CD4-positive, alpha-beta T cell (primary cell): Measurements from ENCODE around the gene TTLL6. TPM values are rescaled to one million over a fixed set of nuclear protein-coding genes. Genes with fewer than 3 reads are reported as not detected.

Experiments
- ATAC-seq: fragments of 200-7000 bp; cut with Tn5 transposase; one replicate; pipeline ENCODE4 v1.10.0; 2022; ENCODE audit warnings: mild to moderate bottlenecking; ENCODE audit not compliant: poor library complexity
- CTCF ChIA-PET: fragments of 350-600 bp; sonication (Branson Sonifier 250); formaldehyde crosslinking; loops from one replicate; lab custom pipeline; 2021; ENCODE audit warnings: antibody characterized with exemption, inconsistent platforms; lab: Charles Lee
- POLR2A ChIA-PET: fragments of 350-600 bp; sonication (Branson Sonifier 250); formaldehyde crosslinking; loops from one replicate; lab custom pipeline; 2021; ENCODE audit warnings: antibody characterized with exemption, inconsistent platforms; lab: Charles Lee
- DNase-seq, 14 experiments: peaks; one replicate each; pipeline ENCODE4 v3.0.0-alpha.2; 2013 to 2020; ENCODE audit warnings: mixed read lengths in 2 of 14
- H3K27ac ChIP-seq, 2 donors: one replicate each; pipeline versions ENCODE4 v1.5.1 to v1.7.0; 2013; ENCODE audit warnings: low read length in 2 of 2, low read depth in 1 of 2, mild to moderate bottlenecking in 1 of 2
- H3K27me3 ChIP-seq, 2 experiments: 1 replicate in 1 of 2; 2 replicates in 1 of 2; pipeline versions ENCODE4 v1.6.1 to v1.7.0; 2013; ENCODE audit warnings: low read length in 2 of 2, control low read depth in 1 of 2, mild to moderate bottlenecking in 1 of 2, moderate library complexity in 1 of 2; ENCODE audit not compliant: insufficient read depth in 2 of 2, control insufficient read depth in 1 of 2
- H3K36me3 ChIP-seq: one replicate; pipeline ENCODE4 v1.6.1; 2013; ENCODE audit warnings: low read length, control low read depth; ENCODE audit not compliant: insufficient read depth
- H3K4me1 ChIP-seq: one replicate; pipeline ENCODE4 v1.6.1; 2013; ENCODE audit warnings: low read length, control low read depth; ENCODE audit not compliant: insufficient read depth
- H3K4me3 ChIP-seq: one replicate; pipeline ENCODE4 v1.5.1; 2013; ENCODE audit warnings: mild to moderate bottlenecking, low read length, moderate library complexity
- H3K9me3 ChIP-seq, 2 experiments: 1 replicate in 1 of 2; 2 replicates in 1 of 2; pipeline versions ENCODE4 v1.6.1 to v1.7.0; 2013; ENCODE audit warnings: low read length in 2 of 2, mild to moderate bottlenecking in 2 of 2, control low read depth in 1 of 2, moderate library complexity in 1 of 2; ENCODE audit not compliant: control insufficient read depth in 1 of 2, insufficient read depth in 1 of 2
- H3K27ac Mint-ChIP-seq: one replicate; pipeline ENCODE4 v1.8.0; 2020; ENCODE audit warnings: mixed read lengths
- H3K27me3 Mint-ChIP-seq: one replicate; pipeline ENCODE4 v1.8.0; 2021; ENCODE audit warnings: mixed read lengths
- H3K36me3 Mint-ChIP-seq: one replicate; pipeline ENCODE4 v1.8.0; 2021; ENCODE audit warnings: low read depth, mixed read lengths
- H3K4me1 Mint-ChIP-seq: one replicate; pipeline ENCODE4 v1.8.0; 2021; ENCODE audit warnings: low read depth, mixed read lengths
- H3K4me3 Mint-ChIP-seq: one replicate; pipeline ENCODE4 v1.8.0; 2020; ENCODE audit warnings: mild to moderate bottlenecking, mixed read lengths
- H3K9me3 Mint-ChIP-seq: one replicate; pipeline ENCODE4 v1.8.0; 2020; ENCODE audit warnings: mixed read lengths
- CTCF ChIP-seq: fragments of 200-600 bp; IDR thresholded peaks from one replicate; pipeline ENCODE4 v1.8.0; 2022; ENCODE audit warnings: antibody characterized with exemption, mild to moderate bottlenecking
- intact Hi-C, 2 experiments: fragments of 100-400 bp; cut with DNase I in 1 of 2; cut with micrococcal nuclease in 1 of 2; formaldehyde crosslinking; loops; one replicate each; pipeline versions ENCODE4 v1.15.1 to v1.9.0; 2023 to 2025; cut with DNase I, micrococcal nuclease
- polyA plus RNA-seq, 2 donors: library from polyadenylated mRNA; unstranded; fragments of 120-200 nt; gene quantifications; one replicate each; pipeline ENCODE4 v1.2.1, GENCODE V29; 2013
- total RNA-seq, 174 experiments: library from RNA in 2 of 174; stranded (reverse) in 2 of 174; gene quantifications; one replicate each; pipeline ENCODE4 v1.2.3 and lab custom pipeline; 2021 to 2026

The TTLL6 gene
- total RNA-seq = not detected
- polyA plus RNA-seq (2013, experiment 1 of 2) = not detected
- not detected for polyA plus RNA-seq (2013, experiment 2 of 2)
- total RNA-seq (lab: John Stamatoyannopoulos, UW) = 0 to 0.13 (median 0) reads per million in 172 experiments

- Mint-ChIP-seq H3K9me3 (no peaks in the 10 kb centered on the region), H3K27me3 (peaks cover 71% of the 10 kb centered on the region), H3K4me1 (peaks cover 22% of the 10 kb centered on the region), H3K36me3 (no peaks in the 10 kb centered on the region), H3K4me3 (peak within 1 kb of the TSS; percentile 87), H3K27ac (no peak within 1 kb of the TSS)
- Histone ChIP-seq H3K27ac (no peak within 1 kb of the TSS), H3K9me3 (no peaks in the 10 kb centered on the region), H3K4me3 (peak within 1 kb of the TSS; percentile 50), H3K36me3 (no peaks in the 10 kb centered on the region), H3K4me1 (peaks cover 22% of the 10 kb centered on the region), H3K27me3 (peaks cover 16 to 32% of the 10 kb centered on the region in 2 experiments)
- ChIA-PET CTCF (interaction anchor here (0.6 to 9.1 kb wide), 5 partner anchors 9 to 91 kb away, joined by 3 to 115 read pairs (median 3); no protein-coding TSS in a partner anchor), POLR2A (interaction anchor here (0.8 to 1.7 kb wide), 4 partner anchors 13 to 93 kb away, joined by 3 to 4 read pairs (median 3); partner anchors contain the start of gene CALCOCO2)
- DNase-seq (peak; percentile 56 to 91 (median 78)), ATAC-seq (peak; percentile 98)
- no peak for TF ChIP-seq CTCF
- intact Hi-C loops = loop anchor here in 1 of 2 experiments (1.0 kb wide), 1 partner anchor 14 kb away; the partner anchor contains the start of gene CALCOCO2
Observed at GRCh38 chr17:48816774-48817590, at the start of gene TTLL6. TTLL6 (minus strand) TSS chr17:48817229; CDS start chr17:48817072, 157 bp downstream.

GRCh38 chr17:48860456-48860855, 43.4 kb upstream of the TTLL6 start:
- H3K27me3 ChIP-seq = no peaks in the 10 kb centered on the region
- no peak overlapping the region for H3K27ac Mint-ChIP-seq
- ChIA-PET CTCF (interaction anchor here (1.4 kb wide), 1 partner anchor 25 kb away, joined by 4 read pairs; no protein-coding TSS in a partner anchor), POLR2A (no interaction called here)
- H3K36me3 ChIP-seq = peaks cover 64% of the 10 kb centered on the region
- H3K36me3 Mint-ChIP-seq = peaks cover 76% of the 10 kb centered on the region
- H3K9me3 Mint-ChIP-seq = no peaks in the 10 kb centered on the region
- H3K9me3 ChIP-seq = no peaks in the 10 kb centered on the region
- H3K4me1 ChIP-seq = no peaks in the 10 kb centered on the region
- intact Hi-C loops = no loop called here
- ATAC-seq (no peak), DNase-seq (no peak)
- H3K27me3 Mint-ChIP-seq = no peaks in the 10 kb centered on the region
- no peak overlapping the region for H3K27ac ChIP-seq
- no peak overlapping the region for H3K4me3 ChIP-seq
- no peak overlapping the region for H3K4me3 Mint-ChIP-seq
- H3K4me1 Mint-ChIP-seq = no peaks in the 10 kb centered on the region
- no peak for TF ChIP-seq CTCF

- Mint-ChIP-seq H3K27ac (no peak overlapping the region), H3K9me3 (no peaks in the 10 kb centered on the region), H3K4me1 (no peaks in the 10 kb centered on the region), H3K36me3 (peaks cover 77% of the 10 kb centered on the region), H3K4me3 (no peak overlapping the region), H3K27me3 (no peaks in the 10 kb centered on the region)
- ATAC-seq (peak; percentile 41), DNase-seq (no peak)
- Histone ChIP-seq H3K4me1 (no peaks in the 10 kb centered on the region), H3K27ac (no peak overlapping the region), H3K36me3 (peaks cover 67% of the 10 kb centered on the region), H3K4me3 (no peak overlapping the region), H3K27me3 (no peaks in the 10 kb centered on the region), H3K9me3 (no peaks in the 10 kb centered on the region)
- TF ChIP-seq CTCF = no peak
- ChIA-PET POLR2A (no interaction called here), CTCF (interaction anchor here (1.4 kb wide), 1 partner anchor 25 kb away, joined by 4 read pairs; no protein-coding TSS in a partner anchor)
- intact Hi-C loops = no loop called here
Observed at GRCh38 chr17:48860034-48860433, 43.0 kb upstream of the TTLL6 start.
